A549 (cell line): ENCODE results near the gene CD4.

ENCODE experiments used
- POLR2A ChIP-seq: IDR thresholded peaks from 2 replicates; pipeline ENCODE4 v1.6.1; 2012; ENCODE audit warnings: mild to moderate bottlenecking, low read length
- RAD21 ChIP-seq, 2 experiments: fragments of >200 bp in 1 of 2; sonication (Bioruptor Twin) in 1 of 2; formaldehyde crosslinking in 1 of 2; IDR thresholded peaks in 1 of 2; conservative IDR thresholded peaks in 1 of 2; 2 replicates in 1 of 2; 3 replicates in 1 of 2; pipeline ENCODE4 v1.6.1; 2012 to 2018; ENCODE audit warnings: inconsistent platforms in 1 of 2
- RCOR1 ChIP-seq: fragments of 150-350 bp; IDR thresholded peaks from 2 replicates; pipeline ENCODE4 v1.6.1; 2014; ENCODE audit warnings: antibody characterized with exemption, low read length, low read depth
- TF ChIP-seq, protein P1 (sequence below): fragments of 450-650 bp; IDR thresholded peaks from 2 replicates; pipeline ENCODE4 v1.6.1; 2014; ENCODE audit warnings: antibody characterized with exemption

DNA sequence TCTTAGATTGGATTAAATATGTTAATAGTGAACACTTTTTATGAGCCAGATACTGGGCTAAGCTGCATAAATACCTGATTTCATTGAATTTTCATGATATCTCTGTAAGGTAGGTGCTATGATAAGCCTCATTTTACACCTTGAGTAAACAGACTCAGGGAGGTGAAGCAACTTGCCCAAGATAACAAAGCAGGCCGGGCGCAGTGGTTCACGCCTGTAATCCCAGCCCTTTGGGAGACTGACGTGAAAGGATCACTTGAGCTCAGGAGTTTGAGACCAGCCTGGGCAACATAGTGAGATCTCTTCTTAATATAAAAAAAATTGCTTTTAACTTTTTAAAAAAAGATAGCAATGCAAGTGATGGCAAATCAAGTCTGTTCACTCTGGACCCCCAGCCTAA, 52.7 kb downstream of the CD4 start:
- TF ChIP-seq RAD21 (conservative IDR thresholded peaks at IDR 0.05 in 1 of 2, IDR thresholded peaks at IDR 0.05 in 1 of 2) (no peak), RCOR1 (no peak), POLR2A (no peak)
- TF ChIP-seq, protein P1, sequence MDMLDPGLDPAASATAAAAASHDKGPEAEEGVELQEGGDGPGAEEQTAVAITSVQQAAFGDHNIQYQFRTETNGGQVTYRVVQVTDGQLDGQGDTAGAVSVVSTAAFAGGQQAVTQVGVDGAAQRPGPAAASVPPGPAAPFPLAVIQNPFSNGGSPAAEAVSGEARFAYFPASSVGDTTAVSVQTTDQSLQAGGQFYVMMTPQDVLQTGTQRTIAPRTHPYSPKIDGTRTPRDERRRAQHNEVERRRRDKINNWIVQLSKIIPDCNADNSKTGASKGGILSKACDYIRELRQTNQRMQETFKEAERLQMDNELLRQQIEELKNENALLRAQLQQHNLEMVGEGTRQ: no peak
